GM18498 (cell line): Measurements from ENCODE around the gene ZFAND3.

Experiments
- ATAC-seq: cut with Tn5 transposase; IDR thresholded peaks from one replicate; pipeline ENCODE4 v1.9.1; 2021; ENCODE audit warnings: mild to moderate bottlenecking, moderate library complexity; ENCODE audit not compliant: unreplicated experiment

ZFAND3 gene

DNA sequence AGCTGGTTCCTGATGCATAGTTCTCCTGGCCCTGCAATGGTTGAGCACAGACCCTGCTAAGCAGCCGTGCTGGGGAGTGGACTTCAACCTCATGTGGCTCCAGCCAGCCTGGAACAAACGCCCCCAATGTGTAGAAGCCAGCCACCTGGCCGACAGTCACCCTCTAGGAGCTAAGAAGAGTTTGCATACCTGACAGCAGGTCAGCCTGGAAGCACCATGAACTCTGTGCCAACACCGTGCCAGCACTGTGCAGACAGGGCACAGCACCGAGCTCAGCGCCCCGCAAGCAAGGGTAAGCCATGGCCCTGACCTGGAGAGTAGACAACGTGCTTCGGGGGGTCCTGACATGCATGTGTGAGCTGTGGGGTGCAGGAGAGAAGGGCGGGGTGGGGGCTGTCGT lies 356.3 kb downstream of the ZFAND3 start:
- no peak for ATAC-seq

DNA sequence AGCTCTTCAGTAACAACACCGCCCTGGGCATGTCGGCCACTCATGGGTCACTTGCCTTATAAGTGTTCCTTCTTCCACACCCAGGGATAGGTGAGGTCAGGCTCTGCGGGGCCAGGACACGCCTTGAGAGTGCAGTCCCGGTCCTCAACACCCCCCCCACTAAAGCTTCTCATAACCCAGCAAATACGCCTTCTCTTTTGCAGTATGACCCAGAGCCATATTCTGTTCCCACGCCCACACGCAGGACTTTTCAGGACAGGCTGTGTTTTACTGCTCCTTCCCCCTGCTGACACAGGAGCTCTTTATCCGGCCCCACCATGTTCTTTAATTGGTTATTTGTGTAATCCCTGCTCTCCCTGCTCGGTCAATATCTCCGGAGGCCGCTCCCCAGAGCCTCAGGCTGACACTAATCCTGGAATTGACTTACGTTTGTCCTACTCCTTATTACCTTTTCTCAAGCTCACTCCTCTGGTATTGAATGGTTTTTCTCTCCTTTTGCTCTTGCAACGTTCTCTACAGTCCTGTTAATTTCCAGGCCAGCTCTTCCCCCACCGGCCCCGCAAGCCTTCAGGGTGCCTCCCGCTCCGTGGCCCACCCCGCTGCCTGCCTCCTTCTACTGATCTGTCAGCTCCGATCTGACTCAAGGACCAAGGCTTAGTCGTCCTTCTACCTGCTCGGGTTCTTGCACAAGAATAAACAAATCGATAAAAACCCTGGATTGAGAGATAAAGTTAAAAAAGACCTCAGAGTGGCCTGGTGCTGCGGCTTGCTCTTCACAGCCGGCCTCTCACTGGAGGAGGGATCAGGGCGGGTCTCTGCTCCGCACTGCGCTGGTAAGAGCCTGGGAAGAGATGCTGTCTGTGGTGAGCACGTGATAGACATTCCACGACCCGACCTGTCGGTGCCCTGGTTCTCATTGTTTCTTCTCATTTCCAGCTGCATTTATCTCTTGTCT lies 357.5 kb downstream of the ZFAND3 start:
- no peak for ATAC-seq

GRCh38 chr6:38177882-38178583 lies 358.5 kb downstream of the ZFAND3 start:
- ATAC-seq: no peak

DNA sequence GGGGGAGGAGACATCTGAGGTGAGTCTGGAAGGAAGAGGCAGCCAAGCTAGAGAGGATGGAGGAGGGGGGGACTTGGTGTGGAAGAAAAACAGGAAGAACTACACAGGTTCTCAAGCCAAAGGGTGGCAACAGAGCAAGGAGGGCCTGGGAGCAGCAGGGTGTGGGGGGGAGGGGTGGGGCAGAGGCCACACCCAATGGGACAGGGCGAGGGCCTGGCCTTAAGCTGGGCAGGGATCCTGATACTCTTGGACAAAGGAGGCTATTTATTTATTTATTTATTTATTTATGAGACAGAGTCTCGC lies 359.0 kb downstream of the ZFAND3 start:
- ATAC-seq: no peak

DNA sequence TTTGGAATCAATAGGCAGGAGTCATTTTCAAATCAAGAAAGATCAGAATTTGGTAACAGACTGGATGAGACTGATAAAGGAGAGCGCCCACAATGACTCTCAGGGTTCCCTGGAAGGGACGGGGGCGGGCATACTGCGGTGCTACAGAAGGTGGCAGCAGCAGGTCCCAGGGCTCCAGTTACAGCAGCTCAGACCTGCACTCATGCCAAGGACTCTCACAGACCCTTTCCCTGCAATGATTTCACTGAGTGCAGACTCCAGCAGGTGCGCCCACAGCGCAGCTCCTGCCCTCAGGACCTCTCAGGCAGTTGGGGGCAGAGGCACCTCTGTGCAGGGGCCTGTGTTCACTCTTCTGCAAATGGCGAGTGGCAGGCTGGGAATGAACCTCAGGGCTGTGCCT lies 359.8 kb downstream of the ZFAND3 start:
- no peak for ATAC-seq

DNA sequence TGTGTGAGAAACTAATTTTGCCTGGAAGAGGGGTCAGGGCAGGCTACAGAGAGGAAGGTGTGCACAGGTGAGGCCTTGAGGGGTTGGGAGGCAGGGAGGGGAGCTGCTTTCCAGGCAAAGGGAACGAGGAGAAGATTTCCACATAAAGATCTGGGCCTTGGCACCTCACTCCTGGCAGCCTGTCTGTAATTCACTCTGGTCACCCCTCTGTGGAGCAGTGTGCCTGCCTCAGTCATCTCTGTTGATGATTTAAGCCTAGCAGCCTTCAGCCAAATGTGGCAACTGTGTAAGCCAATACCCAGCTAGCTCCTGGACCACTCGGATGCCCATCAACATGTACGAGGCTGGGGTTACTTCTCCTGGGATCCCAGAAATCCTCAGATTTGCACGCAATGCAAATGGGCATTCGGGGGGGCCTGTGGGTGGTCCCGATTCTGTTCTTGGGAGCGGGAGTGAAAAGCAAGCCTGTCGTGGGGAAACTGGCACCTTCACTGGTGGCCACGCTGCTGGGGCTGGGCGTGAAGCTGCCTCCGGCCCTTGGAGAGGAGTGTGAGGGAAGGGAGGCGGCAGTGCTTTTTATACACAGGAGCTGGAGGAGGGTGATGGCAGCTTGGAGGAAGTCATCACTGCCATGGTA lies 360.4 kb downstream of the ZFAND3 start:
- no peak for ATAC-seq

GRCh38 chr6:38180586-38180985 lies 361.1 kb downstream of the ZFAND3 start:
- no peak for ATAC-seq

GRCh38 chr6:38182426-38182825 lies 362.9 kb downstream of the ZFAND3 start:
- ATAC-seq: no peak

GRCh38 chr6:38183856-38184584 lies 364.5 kb downstream of the ZFAND3 start:
- no peak for ATAC-seq

DNA sequence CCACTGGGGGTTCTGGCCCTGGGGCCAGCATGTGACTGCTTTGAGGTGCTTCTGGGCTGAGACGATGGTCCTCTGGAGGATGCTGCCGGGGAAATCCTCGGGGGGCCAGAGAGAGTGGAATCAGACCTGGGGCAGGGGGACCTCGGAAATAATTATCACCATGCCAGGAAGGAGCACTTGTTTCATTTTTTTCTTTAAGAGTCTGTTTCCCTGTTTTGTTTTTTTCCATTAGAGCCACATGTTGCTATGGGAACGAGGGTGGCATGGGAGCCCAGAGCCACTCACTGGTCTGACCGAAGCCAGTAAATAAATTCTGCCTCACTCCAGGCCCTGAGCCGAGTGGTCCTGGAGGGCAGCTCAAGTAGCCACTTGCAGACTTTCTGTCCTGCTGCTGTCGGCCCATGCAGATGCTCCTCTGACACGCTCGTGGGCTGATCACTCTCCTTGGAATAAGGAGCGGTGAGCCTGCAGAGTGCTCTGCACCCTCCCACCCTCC lies 365.1 kb downstream of the ZFAND3 start:
- ATAC-seq: no peak

DNA sequence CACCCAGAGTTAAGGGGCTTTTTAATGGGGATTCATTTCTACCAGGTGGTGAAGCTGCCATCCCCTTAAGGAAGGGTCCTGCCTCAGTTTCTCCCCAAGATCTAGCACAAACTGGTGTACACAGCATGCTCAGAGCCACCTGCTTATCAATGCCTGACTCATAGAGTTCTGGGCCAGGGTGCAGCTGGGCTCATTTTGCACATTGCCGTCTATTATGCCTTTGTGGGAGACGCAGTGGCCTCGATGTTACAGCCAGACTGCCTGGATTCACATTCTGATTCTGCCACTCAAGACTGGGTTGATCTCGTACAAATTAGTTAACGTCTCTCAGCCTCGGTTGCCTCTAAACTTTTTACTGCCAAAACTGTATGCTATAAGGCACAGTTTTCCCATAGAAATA lies 365.7 kb downstream of the ZFAND3 start:
- ATAC-seq: no peak

DNA sequence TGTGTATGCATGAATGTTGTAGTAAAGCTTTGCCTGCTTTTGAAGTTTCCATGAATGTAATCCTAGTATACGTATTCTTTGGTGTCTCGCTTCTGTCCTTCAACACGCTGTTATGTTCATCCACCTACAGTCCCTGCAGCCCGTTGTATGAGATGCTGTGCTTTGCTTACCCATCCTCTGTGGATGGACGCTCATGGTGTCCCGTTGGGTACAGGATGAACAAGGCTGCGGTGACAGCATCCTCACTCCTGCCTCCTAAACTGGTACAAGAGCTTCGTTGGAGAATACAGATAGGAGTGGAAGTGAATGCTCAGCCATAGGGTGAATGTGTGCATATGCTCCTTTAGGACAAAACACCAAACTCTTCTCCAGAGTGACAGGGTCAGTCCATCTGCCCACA lies 366.2 kb downstream of the ZFAND3 start:
- no peak for ATAC-seq

DNA sequence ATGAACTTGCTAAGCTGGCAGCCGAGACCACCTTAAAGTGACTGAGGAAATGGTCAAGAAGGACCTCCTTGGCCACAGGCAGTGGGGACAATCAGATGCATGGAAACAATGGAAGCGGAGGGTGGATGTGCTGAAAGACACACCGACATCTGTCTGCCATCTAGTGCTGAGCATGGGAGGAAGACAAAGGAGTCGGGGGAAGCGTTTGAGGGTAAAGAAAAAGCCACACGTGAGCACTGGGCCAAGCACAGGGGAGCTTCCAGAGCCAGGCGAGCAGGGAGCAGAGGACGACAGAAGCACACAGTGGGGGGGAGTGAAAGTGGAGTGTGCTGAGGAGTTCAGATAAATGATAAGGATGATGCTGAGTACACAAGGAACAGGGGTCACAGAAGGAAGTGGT lies 367.8 kb downstream of the ZFAND3 start:
- ATAC-seq: no peak

DNA sequence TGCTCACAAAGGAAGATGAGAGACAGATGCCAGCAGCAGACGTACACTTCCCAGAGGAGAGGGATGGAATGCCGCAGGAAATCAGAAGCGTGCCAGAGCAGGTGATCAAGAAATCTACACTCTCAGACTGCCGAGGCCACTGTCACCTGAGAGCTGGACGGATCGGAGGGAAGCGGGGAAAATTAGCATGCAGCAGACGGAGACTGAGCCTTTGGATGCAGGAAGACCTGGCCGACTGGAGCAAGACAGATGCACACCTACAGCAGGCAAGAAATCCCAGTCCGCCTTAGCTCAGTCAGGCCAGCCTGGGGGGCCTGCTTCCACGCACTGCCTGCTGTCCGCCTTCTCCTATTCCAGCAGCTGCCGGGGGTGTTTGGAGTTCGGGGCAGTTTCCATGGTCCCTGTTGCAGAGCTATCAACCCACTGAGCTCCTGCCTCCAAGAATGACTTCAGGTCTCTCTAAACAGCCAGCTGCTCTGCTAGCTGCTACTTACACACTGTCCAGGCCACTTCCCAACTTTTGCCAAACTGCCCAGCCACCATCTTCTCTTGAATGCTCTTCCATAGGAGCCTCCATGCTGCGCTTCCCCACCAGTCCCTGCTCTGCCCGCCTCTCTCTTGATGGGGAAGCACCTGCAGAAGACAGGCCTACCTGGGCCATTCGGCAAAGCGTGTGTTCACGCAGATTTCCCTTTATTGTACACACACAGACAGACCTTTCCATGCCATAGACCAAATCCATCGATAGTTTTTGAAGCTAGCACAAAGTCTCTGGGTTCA lies 368.5 kb downstream of the ZFAND3 start:
- ATAC-seq: no peak

GRCh38 chr6:38188677-38189335 lies 369.3 kb downstream of the ZFAND3 start:
- ATAC-seq: no peak

DNA sequence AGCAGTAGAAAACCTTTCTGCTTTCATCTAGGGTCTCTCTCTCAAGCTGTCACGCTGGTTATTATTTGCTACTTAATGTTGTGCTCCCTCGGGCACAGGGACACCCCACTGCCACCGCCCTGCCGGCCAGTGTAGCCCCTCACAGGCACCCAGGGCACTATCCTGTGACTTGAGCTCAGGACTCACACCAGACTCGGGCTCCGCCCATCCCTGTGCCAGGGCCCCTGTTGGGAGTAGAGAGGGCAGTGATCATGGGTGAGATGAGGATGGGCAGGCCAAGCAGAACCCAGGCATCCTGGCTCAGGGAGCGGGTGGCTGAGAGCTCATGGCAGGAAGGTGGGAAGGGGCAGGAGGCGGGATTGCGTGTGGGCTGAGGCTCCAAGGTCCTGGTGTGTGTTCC lies 371.9 kb downstream of the ZFAND3 start:
- no peak for ATAC-seq

- no peak for ATAC-seq
These were observed 372.5 kb downstream of the ZFAND3 start for GRCh38 chr6:38192011-38192410.

GRCh38 chr6:38192487-38192886 lies 373.0 kb downstream of the ZFAND3 start:
- ATAC-seq: no peak

DNA sequence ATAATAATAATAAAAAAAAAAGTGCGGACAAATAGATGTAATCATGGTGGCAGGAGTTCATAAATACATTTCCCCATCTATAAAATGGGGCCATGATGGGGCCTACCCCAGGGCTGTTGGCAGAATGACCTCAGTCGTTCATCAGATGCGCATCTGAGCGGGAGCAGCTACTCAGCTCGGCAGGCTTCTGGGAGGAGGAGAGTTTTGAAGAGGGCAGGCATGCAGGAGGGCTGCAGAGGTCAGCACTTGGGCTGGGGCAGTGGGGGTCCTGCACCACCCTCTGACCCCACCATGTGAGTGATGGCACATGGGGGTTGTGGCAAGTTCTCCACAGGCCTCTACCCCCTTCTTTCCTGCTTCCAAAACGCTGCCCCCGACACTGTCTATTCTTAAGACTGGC lies 373.5 kb downstream of the ZFAND3 start:
- ATAC-seq: no peak
